Endothelial cell of umbilical vein (primary cell): Measurements from ENCODE around the gene OR2Z1. TPM values are rescaled to one million over a fixed set of nuclear protein-coding genes. Genes with fewer than 3 reads are reported as not detected.

Source experiments
- BruUV-seq: library from RNA; stranded (reverse); fragments of 400-500 nt; replicated peaks from 2 replicates; lab custom pipeline; 2021; lab: Mats Ljungman, UMichigan
- CTCF ChIA-PET: fragments of 300-600, 350-600 bp; sonication (Branson Sonifier 250); formaldehyde crosslinking; loops from one replicate; lab custom pipeline; 2021; ENCODE audit warnings: antibody characterized with exemption, inconsistent platforms; lab: Charles Lee
- POLR2A ChIA-PET: fragments of 300-600, 350-600 bp; sonication (Branson Sonifier 250); formaldehyde crosslinking; loops from one replicate; lab custom pipeline; 2021; ENCODE audit warnings: antibody characterized with exemption, inconsistent platforms; lab: Charles Lee
- DNase-seq: peaks from one replicate; pipeline ENCODE4 v3.0.0-alpha.2; 2011; ENCODE audit warnings: low read depth, low spot score
- FAIRE-seq: peaks from 2 replicates; lab custom pipeline; 2011; peaks lifted over from hg19 to GRCh38; lab: Jason Lieb, UNC
- H2AFZ ChIP-seq: 2 replicates; pipeline ENCODE4 v1.6.0; 2012; ENCODE audit warnings: low read depth, low read length, control low read depth, inconsistent platforms
- H3K27ac ChIP-seq: 2 replicates; pipeline ENCODE4 v1.5.1; 2011; ENCODE audit warnings: low read depth, mild to moderate bottlenecking, control low read depth, low read length, moderate library complexity; ENCODE audit not compliant: insufficient read depth
- H3K27me3 ChIP-seq, 2 experiments: 2 replicates each; pipeline versions ENCODE4 v1.6.0 to v1.6.1; 2011; ENCODE audit warnings: low read length in 2 of 2, mixed read lengths in 1 of 2; ENCODE audit not compliant: control insufficient read depth in 2 of 2, insufficient read depth in 2 of 2
- H3K36me3 ChIP-seq, 2 experiments: 2 replicates in 1 of 2; 3 replicates in 1 of 2; pipeline ENCODE4 v1.5.1; 2011; ENCODE audit warnings: low read length in 2 of 2, mild to moderate bottlenecking in 1 of 2, moderate library complexity in 1 of 2; ENCODE audit not compliant: control insufficient read depth in 2 of 2, insufficient read depth in 2 of 2; ENCODE audit errors: extremely low read depth in 1 of 2
- H3K4me1 ChIP-seq: 3 replicates; pipeline ENCODE4 v1.5.1; 2011; ENCODE audit warnings: mild to moderate bottlenecking, low read length; ENCODE audit not compliant: control insufficient read depth, insufficient read depth; ENCODE audit errors: extremely low read depth
- H3K4me2 ChIP-seq: 2 replicates; pipeline ENCODE4 v1.6.1; 2011; ENCODE audit warnings: low read length, control low read depth, mixed read lengths; ENCODE audit not compliant: insufficient read depth
- H3K4me3 ChIP-seq, 3 experiments: fragments of 200-600 bp in 1 of 3; sonication (generic), shearing (Covaris generic) in 1 of 3; replicated peaks in 1 of 3; 2 replicates each; pipeline ENCODE4 v1.5.1; 2011 to 2016; ENCODE audit warnings: control low read depth in 3 of 3, low read length in 3 of 3, mild to moderate bottlenecking in 2 of 3, inconsistent platforms in 1 of 3, low read depth in 1 of 3, moderate library complexity in 1 of 3; ENCODE audit not compliant: insufficient read depth in 1 of 3
- H3K79me2 ChIP-seq: 2 replicates; pipeline ENCODE4 v1.6.0; 2012; ENCODE audit warnings: low read length, inconsistent platforms; ENCODE audit not compliant: control insufficient read depth, insufficient read depth
- H3K9ac ChIP-seq: replicated peaks from 2 replicates; pipeline ENCODE3; 2011; ENCODE audit warnings: low read length, control low read depth; ENCODE audit not compliant: insufficient read depth; ENCODE audit errors: extremely low read depth
- H3K9me1 ChIP-seq: replicated peaks from 3 replicates; pipeline ENCODE4 v1.6.0; 2011; ENCODE audit warnings: mild to moderate bottlenecking, low read length; ENCODE audit not compliant: control insufficient read depth, insufficient read depth; ENCODE audit errors: extremely low read depth
- H3K9me3 ChIP-seq: replicated peaks from 2 replicates; pipeline ENCODE4 v1.5.1; 2012; ENCODE audit warnings: low read length, inconsistent platforms; ENCODE audit not compliant: control insufficient read depth, insufficient read depth
- H4K20me1 ChIP-seq: replicated peaks from 2 replicates; pipeline ENCODE3; 2011; ENCODE audit warnings: mild to moderate bottlenecking, low read length; ENCODE audit not compliant: control insufficient read depth, insufficient read depth; ENCODE audit errors: extremely low read depth
- CTCF ChIP-seq, 2 donors: IDR thresholded peaks; 1 replicate in 1 of 2; 2 replicates in 1 of 2; pipeline ENCODE4 v1.5.1; 2011; ENCODE audit warnings: low read length in 2 of 2, mild to moderate bottlenecking in 2 of 2, moderate library complexity in 2 of 2, control low read depth in 1 of 2, inconsistent platforms in 1 of 2, low read depth in 1 of 2; ENCODE audit not compliant: insufficient read depth in 1 of 2; ENCODE audit errors: extremely low read depth in 1 of 2
- FOS ChIP-seq: IDR thresholded peaks from 2 replicates; pipeline ENCODE4 v1.6.1; 2011; ENCODE audit warnings: mild to moderate bottlenecking, low read length, moderate library complexity, borderline replicate concordance; ENCODE audit not compliant: insufficient read depth
- JUN ChIP-seq: IDR thresholded peaks from 2 replicates; pipeline ENCODE4 v1.6.1; 2011; ENCODE audit warnings: borderline replicate concordance, low read depth; ENCODE audit not compliant: insufficient read length, insufficient read depth
- MYC ChIP-seq: IDR thresholded peaks from one replicate; pipeline ENCODE4 v1.6.1; 2011; ENCODE audit warnings: mild to moderate bottlenecking, low read depth, low read length
- POLR2A ChIP-seq: IDR thresholded peaks from 2 replicates; pipeline ENCODE4 v1.6.1; 2012; ENCODE audit warnings: low read depth, mild to moderate bottlenecking, control low read depth, low read length
- POLR2AphosphoS5 ChIP-seq: IDR thresholded peaks from 2 replicates; pipeline ENCODE4 v1.6.1; 2012; ENCODE audit warnings: low read depth, mild to moderate bottlenecking, control low read depth, low read length, moderate library complexity; ENCODE audit not compliant: insufficient read depth
- dilution Hi-C: fragments of 300-500 bp; cut with MboI; formaldehyde crosslinking; loops from one replicate; pipeline ENCODE4 v1.15.0; 2019; ENCODE audit warnings: low sequenced_read_pairs; ENCODE audit not compliant: extremely low pct_ligation_motif_present
- intact Hi-C: fragments of 100-400 bp; cut with micrococcal nuclease; formaldehyde crosslinking; loops from one replicate; pipeline ENCODE4 v1.10.0; 2022
- polyA plus RNA-seq, 4 experiments: library from polyadenylated mRNA; depleted of rRNA in 3 of 4; stranded (reverse) in 3 of 4; unstranded in 1 of 4; fragments of >200 nt; gene quantifications; 2 replicates each; pipeline versions ENCODE4 v1.2.1 to v1.2.3, GENCODE V29; 2011 to 2012; ENCODE audit warnings: missing spikeins in 1 of 4
- total RNA-seq: library from RNA; stranded (reverse); gene quantifications from 2 replicates; pipeline ENCODE4 v1.2.3, GENCODE V29; 2021
- TF ChIP-seq, protein P1 (sequence below): IDR thresholded peaks from 2 replicates; pipeline ENCODE4 v1.6.1; 2011; ENCODE audit not compliant: insufficient read depth, insufficient read length

Gene OR2Z1
- total and polyA plus RNA-seq, 2 donors (not counting 3 experiments of a cell fraction or from before 2014, with no cell fraction given) = not detected

DNA sequence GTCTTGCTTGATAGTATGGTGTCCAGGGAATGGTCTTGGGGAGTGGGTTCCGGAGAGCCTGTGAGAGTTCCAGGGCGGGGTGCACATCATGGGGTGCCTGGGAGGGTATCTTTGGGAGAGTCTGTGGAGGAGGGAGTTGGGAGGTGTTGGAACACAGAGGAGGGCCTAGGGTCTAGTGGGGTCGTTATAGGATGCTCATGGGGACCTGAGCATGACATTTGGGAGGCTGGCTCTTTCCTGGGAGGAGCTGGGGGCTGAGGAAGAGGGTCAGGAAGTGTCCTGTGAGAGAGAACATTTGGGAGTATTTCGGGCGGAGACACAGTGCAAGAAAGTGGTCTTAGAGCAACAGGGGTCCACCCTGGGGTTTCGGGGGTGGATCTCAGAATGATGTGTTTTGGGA is 25.5 kb upstream of the OR2Z1 start:
- H2AFZ ChIP-seq = no peak overlapping the region
- no peaks in the 10 kb centered on the region for H3K9me3 ChIP-seq
- intact Hi-C loops (no loop called here), dilution Hi-C loops (no loop called here)
- TF ChIP-seq POLR2A = no peak
- TF ChIP-seq, protein P1, sequence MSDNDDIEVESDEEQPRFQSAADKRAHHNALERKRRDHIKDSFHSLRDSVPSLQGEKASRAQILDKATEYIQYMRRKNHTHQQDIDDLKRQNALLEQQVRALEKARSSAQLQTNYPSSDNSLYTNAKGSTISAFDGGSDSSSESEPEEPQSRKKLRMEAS = no peak
- TF ChIP-seq MYC = no peak
- no peak for TF ChIP-seq FOS
- no peak for TF ChIP-seq POLR2AphosphoS5
- no peak for TF ChIP-seq CTCF (IDR thresholded peaks at IDR 0.05; ENCODE audit: extremely low read depth in 1 of 2, insufficient read depth in 1 of 2, low read depth in 1 of 2, low read length in 2 of 2)
- TF ChIP-seq JUN = no peak
- no peaks in the 10 kb centered on the region for H4K20me1 ChIP-seq
- BruUV-seq = no TSS peak
- ChIA-PET CTCF (no interaction called here), POLR2A (no interaction called here)
- FAIRE-seq (no peak), DNase-seq (no peak)
- H3K9me1 ChIP-seq = no peaks in the 10 kb centered on the region
- no peak overlapping the region for H3K4me2 ChIP-seq
- no peaks in the 10 kb centered on the region for H3K27me3 ChIP-seq
- no peak overlapping the region for H3K4me3 ChIP-seq
- H3K4me1 ChIP-seq = no peaks in the 10 kb centered on the region
- no peak overlapping the region for H3K9ac ChIP-seq
- H3K27ac ChIP-seq = no peak overlapping the region
- H3K36me3 ChIP-seq = no peaks in the 10 kb centered on the region
- H3K79me2 ChIP-seq = no peaks in the 10 kb centered on the region
